DMS53 treated with DMSO at 0.1 percent for 48 hours (cell line): Measurements from ENCODE around the gene VGLL4.
"Not testable (repeated sequence)": the region's sequence is repeated elsewhere in the genome, so short reads cannot be mapped to it uniquely, and the experiment has no call there.

ENCODE experiments used
- DNase-seq: peaks from one replicate; lab custom pipeline; 2025; ENCODE audit not compliant: unreplicated experiment; lab: John Stamatoyannopoulos, UW

Gene VGLL4

DNA sequence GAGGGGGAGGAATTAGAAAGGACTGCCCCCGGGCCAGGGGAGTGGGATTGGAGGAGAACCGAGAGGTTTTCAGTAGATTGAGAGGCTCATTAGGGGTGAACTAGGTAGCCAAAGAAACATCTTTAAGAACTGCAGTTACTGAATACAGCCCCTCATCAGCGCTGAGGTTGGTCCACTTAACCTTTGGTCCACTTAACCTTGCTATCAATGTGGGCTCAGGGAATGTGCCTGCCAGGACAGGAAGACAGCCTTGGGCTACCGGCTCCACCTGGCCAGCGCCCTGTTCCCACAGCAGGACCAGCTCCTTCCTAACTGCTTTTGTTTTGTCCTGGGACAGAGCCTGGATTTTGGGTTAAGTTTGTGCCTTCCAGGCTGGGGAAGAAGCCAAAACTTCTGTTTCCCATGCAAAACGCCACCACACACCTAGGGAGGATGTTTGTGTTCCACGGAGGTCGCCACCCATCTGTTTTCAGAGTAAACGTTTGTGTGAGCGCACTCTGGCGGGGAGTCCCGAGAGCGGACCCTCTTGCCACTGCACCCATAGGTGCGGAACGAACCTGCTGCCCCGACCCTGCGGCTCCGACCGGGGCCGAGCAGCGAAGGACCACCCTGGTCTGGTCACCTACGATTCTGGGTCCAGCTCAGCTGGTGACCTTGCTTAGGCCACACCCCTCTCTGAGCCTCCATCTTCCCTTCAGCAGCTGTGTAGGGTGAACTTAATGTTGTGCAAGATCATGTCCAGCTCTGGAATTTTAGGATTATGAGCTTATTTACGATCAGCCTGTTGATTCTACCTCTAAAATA lies 107.4 kb downstream of the VGLL4 start:
- no peak for DNase-seq

- DNase-seq, result no peak
Observed at GRCh38 chr3:11535243-11535960, 108.3 kb downstream of the VGLL4 start.

DNA sequence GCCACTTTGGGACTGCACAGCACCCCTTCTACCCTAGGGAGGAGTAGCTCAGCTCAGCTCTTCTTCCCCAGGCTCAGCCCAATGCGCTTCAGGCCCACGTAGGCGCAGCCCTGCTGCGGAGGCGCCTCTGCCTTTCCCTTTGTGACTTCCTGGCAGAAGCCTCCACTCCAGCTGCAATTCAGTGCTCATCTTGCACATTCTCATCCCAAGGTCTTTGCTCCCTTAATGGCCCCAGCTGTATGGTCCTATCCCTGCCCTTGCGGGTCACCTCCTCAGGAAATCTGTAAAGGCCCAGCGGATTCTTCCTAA lies 109.0 kb downstream of the VGLL4 start:
- DNase-seq, result no peak

GRCh38 chr3:11534011-11534792 lies 109.5 kb downstream of the VGLL4 start:
- no peak for DNase-seq

GRCh38 chr3:11532931-11533391 lies 110.8 kb downstream of the VGLL4 start:
- no peak for DNase-seq

DNA sequence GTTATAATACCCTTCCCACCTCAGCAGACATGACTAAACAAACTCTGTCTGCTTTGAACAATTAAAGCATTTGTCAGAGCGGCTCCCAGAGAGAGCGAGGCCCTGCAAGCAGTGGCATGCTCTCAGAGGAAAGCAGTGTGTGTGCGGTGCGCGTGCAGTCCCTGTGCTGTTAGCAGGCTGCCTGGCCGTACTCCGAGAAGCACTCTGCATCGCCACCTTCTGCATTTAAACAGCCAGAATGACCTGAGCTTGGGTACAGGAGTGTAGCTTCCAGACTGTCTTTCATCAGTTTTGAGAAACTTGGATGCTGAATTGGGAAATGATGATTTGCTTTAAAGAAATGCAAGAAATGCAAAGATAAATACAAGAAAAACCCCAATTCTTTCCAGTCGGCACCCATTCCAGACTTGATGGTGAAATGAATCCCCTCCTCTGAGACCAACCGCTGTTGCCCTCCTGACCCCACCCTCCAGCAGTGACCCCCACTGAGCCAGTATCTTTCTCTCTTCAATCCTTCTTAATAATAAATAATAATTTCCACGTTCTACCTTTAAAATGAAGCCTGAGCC lies 113.5 kb downstream of the VGLL4 start:
- no peak for DNase-seq

GRCh38 chr3:11529281-11529680 lies 114.4 kb downstream of the VGLL4 start:
- DNase-seq, result no peak

GRCh38 chr3:11526121-11526520 lies 117.6 kb downstream of the VGLL4 start:
- DNase-seq, result not testable (repeated sequence)

DNA sequence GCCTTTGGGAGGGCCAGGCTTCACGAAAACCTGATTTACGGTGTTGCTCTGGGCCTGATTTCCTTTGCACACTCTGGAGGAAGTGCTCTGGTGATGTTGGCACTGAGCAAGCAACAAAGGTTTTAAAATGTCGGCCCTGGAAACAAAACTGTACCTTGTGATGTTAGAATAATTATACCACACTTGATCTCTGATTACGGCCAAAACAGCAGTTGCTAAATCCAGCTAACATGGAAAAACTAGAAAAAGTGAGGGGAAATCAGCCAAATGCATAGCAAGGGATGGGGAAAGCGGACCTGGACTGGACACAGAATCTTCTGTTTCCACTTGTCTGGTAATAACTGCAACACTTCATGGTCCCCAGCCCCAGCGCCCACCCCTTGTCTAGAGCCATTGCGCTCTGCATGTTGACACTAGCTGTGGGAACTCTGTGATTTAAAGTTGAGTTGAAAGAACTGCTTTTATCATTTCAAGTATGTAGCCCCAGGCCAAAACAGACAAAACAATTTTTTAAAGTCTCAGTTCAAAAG lies 120.1 kb downstream of the VGLL4 start:
- no peak for DNase-seq

GRCh38 chr3:11522953-11523571 lies 120.7 kb downstream of the VGLL4 start:
- DNase-seq, result no peak

- DNase-seq, result no peak
Observed at GRCh38 chr3:11522398-11522715, 121.4 kb downstream of the VGLL4 start.

GRCh38 chr3:11521167-11521566 lies 122.5 kb downstream of the VGLL4 start:
- DNase-seq, result no peak

DNA sequence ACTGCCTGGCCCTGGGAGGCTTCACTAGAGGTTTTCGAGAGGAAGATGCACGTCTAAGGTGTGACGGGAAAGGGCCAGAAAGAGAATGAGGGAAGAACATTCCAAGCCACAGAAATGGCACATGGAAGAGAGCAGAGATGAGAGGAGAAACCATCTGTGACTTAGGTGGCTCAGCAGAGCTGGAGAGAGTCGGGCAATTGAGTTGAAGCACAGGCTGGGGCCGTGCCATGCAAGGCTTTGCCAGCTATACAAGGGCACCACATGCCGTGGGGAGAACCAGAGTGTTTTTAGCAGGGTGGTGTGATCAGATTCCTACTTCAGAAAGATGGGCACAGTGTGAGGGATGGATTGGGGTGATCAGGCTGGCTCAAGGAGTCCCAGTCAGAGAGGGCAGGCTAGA lies 126.1 kb downstream of the VGLL4 start:
- DNase-seq, result no peak

GRCh38 chr3:11514191-11514821 lies 129.4 kb downstream of the VGLL4 start:
- DNase-seq, result no peak

DNA sequence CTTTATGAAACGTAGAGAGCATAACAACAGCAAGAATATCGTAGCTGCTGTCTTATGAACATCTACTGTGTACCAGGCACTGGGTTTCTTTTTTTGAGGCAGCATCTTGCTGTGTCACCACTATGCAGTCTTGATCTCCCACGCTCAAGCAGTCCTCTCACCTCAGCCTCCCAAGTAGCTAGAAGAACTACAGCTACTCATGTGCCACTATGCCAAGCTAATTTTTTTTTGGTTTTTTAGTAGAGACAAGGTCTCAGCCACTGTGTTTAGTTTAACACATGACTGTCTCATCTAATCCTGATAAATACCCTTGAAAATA lies 129.9 kb downstream of the VGLL4 start:
- DNase-seq, result no peak

DNA sequence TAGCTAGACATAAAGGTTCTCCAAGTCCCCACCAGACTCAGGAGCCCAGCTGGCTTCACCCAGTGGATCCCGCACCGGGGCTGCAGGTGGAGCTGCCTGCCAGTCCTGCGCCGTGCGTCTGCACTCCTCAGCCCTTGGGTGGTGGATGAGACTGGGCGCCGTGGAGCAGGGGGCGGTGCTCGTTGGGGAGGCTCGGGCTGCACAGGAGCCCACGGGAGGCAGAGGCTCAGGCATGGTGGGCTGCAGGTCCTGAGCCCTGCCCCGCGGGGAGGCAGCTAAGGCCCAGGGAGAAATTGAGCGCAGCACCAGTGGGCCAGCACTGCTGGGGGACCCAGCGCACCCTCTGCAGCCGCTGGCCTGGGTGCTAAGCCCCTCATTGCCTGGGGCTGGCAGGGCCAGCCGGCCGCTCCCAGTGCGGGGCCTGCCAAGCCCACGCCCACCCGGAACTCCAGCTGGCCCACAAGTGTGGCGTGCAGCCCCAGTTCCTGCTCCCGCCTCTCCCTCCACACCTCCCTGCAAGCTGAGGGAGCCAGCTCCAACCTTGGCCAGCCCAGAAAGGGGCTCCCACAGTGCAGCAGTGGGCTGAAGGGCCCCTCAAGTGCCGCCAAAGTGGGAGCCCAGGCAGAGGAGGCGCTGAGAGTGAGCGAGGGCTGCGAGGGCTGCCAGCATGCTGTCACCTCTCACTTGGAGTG lies 130.4 kb downstream of the VGLL4 start:
- not testable (repeated sequence) for DNase-seq

DNA sequence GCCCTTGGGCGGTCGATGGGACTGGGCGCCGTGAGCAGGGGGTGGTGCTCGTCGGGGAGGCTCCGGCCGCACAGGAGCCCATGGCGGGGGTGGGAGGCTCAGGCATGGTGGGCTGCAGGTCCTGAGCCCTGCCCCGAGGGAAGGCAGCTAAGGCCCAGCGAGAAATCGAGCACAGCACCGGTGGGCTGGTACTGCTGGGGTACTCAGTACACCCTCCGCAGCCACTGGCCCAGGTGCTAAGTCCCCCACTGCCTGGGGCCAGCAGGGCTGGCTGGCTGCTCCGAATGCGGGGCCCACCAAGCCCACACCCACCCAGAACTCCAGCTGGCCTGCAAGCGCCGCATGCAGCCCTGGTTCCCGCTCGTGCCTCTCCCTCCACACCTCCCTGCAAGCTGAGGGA lies 132.1 kb downstream of the VGLL4 start:
- not testable (repeated sequence) for DNase-seq

- DNase-seq, result no peak
Observed at GRCh38 chr3:11510356-11510755, 133.4 kb downstream of the VGLL4 start.

DNA sequence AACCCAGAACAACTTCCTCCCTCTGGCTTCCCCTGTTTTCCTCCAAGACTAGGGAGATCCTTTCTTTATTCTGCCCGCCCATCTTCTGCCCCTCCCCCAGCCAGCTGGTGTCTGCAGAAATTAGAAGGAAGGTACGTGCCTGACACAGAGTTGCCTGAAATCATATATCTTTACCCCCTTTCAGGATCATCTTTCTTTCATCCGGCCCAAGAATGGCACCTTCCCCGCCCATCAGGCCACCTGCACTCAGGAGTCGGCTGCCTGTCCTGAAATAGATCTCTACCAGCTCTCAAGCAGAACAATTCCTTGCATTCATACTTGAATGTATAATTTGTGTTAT lies 133.7 kb downstream of the VGLL4 start:
- no peak for DNase-seq
